Thoracic aorta (tissue), 2 donors: ENCODE data around the gene SPATA24. TPM values are rescaled to one million over a fixed set of nuclear protein-coding genes. Genes with fewer than 3 reads are reported as not detected.

ENCODE experiments used
- ATAC-seq: fragments of 150-250 bp; one replicate; pipeline ENCODE4 v1.8.0; 2017; ENCODE audit warnings: low read depth; ENCODE audit not compliant: insufficient number of reproducible peaks, low FRiP score
- DNase-seq: peaks from one replicate; pipeline ENCODE4 v3.0.0-alpha.2; 2020; ENCODE audit warnings: low spot score
- H3K27ac ChIP-seq, 2 donors: fragments of 200-600 bp; sonication (generic); 1 replicate in 1 of 2; 2 replicates in 1 of 2; pipeline ENCODE4 v1.5.1; 2016; ENCODE audit warnings: mild to moderate bottlenecking in 2 of 2, moderate library complexity in 2 of 2
- H3K27me3 ChIP-seq: fragments of 200-600 bp; sonication (generic); replicated peaks from 2 replicates; pipeline ENCODE4 v1.6.0; 2016; ENCODE audit warnings: mild to moderate bottlenecking; ENCODE audit not compliant: insufficient read depth
- H3K36me3 ChIP-seq: fragments of 200-600 bp; sonication (generic); one replicate; pipeline ENCODE4 v1.5.1; 2016
- H3K4me1 ChIP-seq, 2 donors: fragments of 200-600 bp; sonication (generic); 1 replicate in 1 of 2; 2 replicates in 1 of 2; pipeline versions ENCODE4 v1.5.1 to v1.6.0; 2016; ENCODE audit warnings: low read depth in 2 of 2, mild to moderate bottlenecking in 1 of 2; ENCODE audit not compliant: control insufficient read depth in 1 of 2
- H3K4me3 ChIP-seq: fragments of 200-600 bp; sonication (generic); 2 replicates; pipeline ENCODE4 v1.5.1; 2016; ENCODE audit warnings: mild to moderate bottlenecking
- H3K9me3 ChIP-seq: fragments of 200-600 bp; sonication (generic); 2 replicates; pipeline ENCODE4 v1.5.1; 2016
- total RNA-seq, 2 donors: library from RNA; depleted of rRNA; stranded (reverse); fragments of >200 nt; gene quantifications; one replicate each; pipeline versions ENCODE4 v1.1.0 to v1.2.3, GENCODE V29; 2016
- TF ChIP-seq, protein P1 (sequence below): fragments of 200-600 bp; sonication (generic); IDR thresholded peaks from one replicate; pipeline ENCODE4 v1.5.1; 2019; ENCODE audit warnings: antibody characterized with exemption

SPATA24 gene
- total RNA-seq, 2 donors from 2014 or later: 1.2 to 11.6 TPM

GRCh38 chr5:139394654-139395566 lies 9.0 kb downstream of the SPATA24 start, which contains the start of gene PROB1:
TSS of gene PROB1 (minus strand) at chr5:139395104. CDS start at chr5:139395081, 23 bp downstream.
- TF ChIP-seq, protein P1, sequence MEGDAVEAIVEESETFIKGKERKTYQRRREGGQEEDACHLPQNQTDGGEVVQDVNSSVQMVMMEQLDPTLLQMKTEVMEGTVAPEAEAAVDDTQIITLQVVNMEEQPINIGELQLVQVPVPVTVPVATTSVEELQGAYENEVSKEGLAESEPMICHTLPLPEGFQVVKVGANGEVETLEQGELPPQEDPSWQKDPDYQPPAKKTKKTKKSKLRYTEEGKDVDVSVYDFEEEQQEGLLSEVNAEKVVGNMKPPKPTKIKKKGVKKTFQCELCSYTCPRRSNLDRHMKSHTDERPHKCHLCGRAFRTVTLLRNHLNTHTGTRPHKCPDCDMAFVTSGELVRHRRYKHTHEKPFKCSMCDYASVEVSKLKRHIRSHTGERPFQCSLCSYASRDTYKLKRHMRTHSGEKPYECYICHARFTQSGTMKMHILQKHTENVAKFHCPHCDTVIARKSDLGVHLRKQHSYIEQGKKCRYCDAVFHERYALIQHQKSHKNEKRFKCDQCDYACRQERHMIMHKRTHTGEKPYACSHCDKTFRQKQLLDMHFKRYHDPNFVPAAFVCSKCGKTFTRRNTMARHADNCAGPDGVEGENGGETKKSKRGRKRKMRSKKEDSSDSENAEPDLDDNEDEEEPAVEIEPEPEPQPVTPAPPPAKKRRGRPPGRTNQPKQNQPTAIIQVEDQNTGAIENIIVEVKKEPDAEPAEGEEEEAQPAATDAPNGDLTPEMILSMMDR: no peak
- Histone ChIP-seq H3K4me1 (peaks cover 6 to 38% of the 10 kb centered on the region in 2 donors), H3K36me3 (no peaks in the 10 kb centered on the region), H3K9me3 (no peaks in the 10 kb centered on the region), H3K27me3 (no peaks in the 10 kb centered on the region), H3K27ac (no peak within 1 kb of the TSS), H3K4me3 (peak within 1 kb of the TSS; percentile 67)
- no peak for DNase-seq
- no peak for ATAC-seq

GRCh38 chr5:139394123-139394653 lies 9.7 kb downstream of the SPATA24 start:
- no peak for ATAC-seq
- no peak overlapping the region for H3K27ac ChIP-seq

GRCh38 chr5:139393497-139394122 lies 10.3 kb downstream of the SPATA24 start:
- ATAC-seq (no peak), DNase-seq (no peak)
- TF ChIP-seq, protein P1: no peak
- H3K27me3 ChIP-seq: no peaks in the 10 kb centered on the region
- peaks cover 6 to 38% of the 10 kb centered on the region in 2 donors for H3K4me1 ChIP-seq
- no peaks in the 10 kb centered on the region for H3K36me3 ChIP-seq
- H3K4me3 ChIP-seq: peak overlapping the region; percentile 67
- H3K27ac ChIP-seq: no peak overlapping the region
- H3K9me3 ChIP-seq: no peaks in the 10 kb centered on the region

More at GRCh38 chr5:139394123-139394653, 9.7 kb downstream of the SPATA24 start:
- peaks cover 6 to 38% of the 10 kb centered on the region in 2 donors for H3K4me1 ChIP-seq
- no peak for DNase-seq
- no peaks in the 10 kb centered on the region for H3K36me3 ChIP-seq
- no peaks in the 10 kb centered on the region for H3K9me3 ChIP-seq
- TF ChIP-seq, protein P1: no peak
- H3K4me3 ChIP-seq: peak overlapping the region; percentile 67
- no peaks in the 10 kb centered on the region for H3K27me3 ChIP-seq

- DNase-seq: no peak
- Histone ChIP-seq H3K27ac (no peak overlapping the region), H3K36me3 (no peaks in the 10 kb centered on the region), H3K27me3 (no peaks in the 10 kb centered on the region), H3K4me1 (peaks cover 9 to 43% of the 10 kb centered on the region in 2 donors), H3K4me3 (peak overlapping the region; percentile 67), H3K9me3 (no peaks in the 10 kb centered on the region)
- TF ChIP-seq, protein P1: no peak
- no peak for ATAC-seq
Measured at GRCh38 chr5:139392678-139393496, 11.0 kb downstream of the SPATA24 start.
